HG02610 (cell line): Measurements from ENCODE around the gene ACSS2.
"Not testable (repeated sequence)": the region's sequence is repeated elsewhere in the genome, so short reads cannot be mapped to it uniquely, and the experiment has no call there.

Experiments
- ATAC-seq: cut with Tn5 transposase; IDR thresholded peaks from one replicate; pipeline ENCODE4 v1.9.1; 2021; ENCODE audit warnings: mild to moderate bottlenecking, moderate library complexity; ENCODE audit not compliant: unreplicated experiment

The ACSS2 gene

GRCh38 chr20:34873583-34874093 lies 2.8 kb upstream of the ACSS2 start:
- ATAC-seq, result no peak

- no peak for ATAC-seq
Measured at GRCh38 chr20:34874094-34874654, 2.2 kb upstream of the ACSS2 start.

- ATAC-seq, result peak; percentile 66
Measured at GRCh38 chr20:34875642-34876405, 588 bp upstream of the ACSS2 start.

- no peak for ATAC-seq
Measured at GRCh38 chr20:34880215-34880850, 3.9 kb downstream of the ACSS2 start.

GRCh38 chr20:34880971-34881370 lies 4.6 kb downstream of the ACSS2 start:
- not testable (repeated sequence) for ATAC-seq

- no peak for ATAC-seq
Measured at GRCh38 chr20:34881689-34882088, 5.3 kb downstream of the ACSS2 start.

GRCh38 chr20:34883087-34883688 lies 6.8 kb downstream of the ACSS2 start:
- ATAC-seq, result no peak

GRCh38 chr20:34883809-34884208 lies 7.4 kb downstream of the ACSS2 start:
- ATAC-seq, result no peak

- ATAC-seq, result no peak
Measured at GRCh38 chr20:34884260-34884659, 7.8 kb downstream of the ACSS2 start.

- no peak for ATAC-seq
Measured at GRCh38 chr20:34886122-34886521, 9.7 kb downstream of the ACSS2 start.

GRCh38 chr20:34887023-34887422 lies 10.6 kb downstream of the ACSS2 start:
- no peak for ATAC-seq

- no peak for ATAC-seq
Measured at GRCh38 chr20:34888468-34888867, 12.1 kb downstream of the ACSS2 start.

- ATAC-seq, result no peak
Measured at GRCh38 chr20:34891166-34892062, 15.0 kb downstream of the ACSS2 start.

GRCh38 chr20:34892671-34893070 lies 16.3 kb downstream of the ACSS2 start:
- no peak for ATAC-seq

- no peak for ATAC-seq
Measured at GRCh38 chr20:34894723-34895122, 18.3 kb downstream of the ACSS2 start.

- ATAC-seq, result no peak
Measured at GRCh38 chr20:34895465-34895864, 19.1 kb downstream of the ACSS2 start.

- no peak for ATAC-seq
Measured at GRCh38 chr20:34896086-34896621, 19.7 kb downstream of the ACSS2 start.

- ATAC-seq, result not testable (repeated sequence)
Measured at GRCh38 chr20:34898129-34898528, 21.7 kb downstream of the ACSS2 start.

GRCh38 chr20:34898731-34899130 lies 22.3 kb downstream of the ACSS2 start:
- ATAC-seq, result not testable (repeated sequence)

GRCh38 chr20:34904202-34904621 lies 27.8 kb downstream of the ACSS2 start:
- ATAC-seq, result no peak
